ENCODE data around the gene MKS1.

The MKS1 gene

GRCh38 chr17:58170622-58171021 lies 48.4 kb downstream of the MKS1 start:
- no peak overlapping the region for H3K9ac ChIP-seq
- H3K9me3 ChIP-seq, result no peaks in the 10 kb centered on the region
- H4K20me1 ChIP-seq, result no peaks in the 10 kb centered on the region
- H3K27me3 ChIP-seq, result no peaks in the 10 kb centered on the region
- no peak for TF ChIP-seq Cebpa-rat (IDR thresholded peaks at IDR 0.05)
- H3K27ac ChIP-seq, result no peak overlapping the region
- H3K4me1 ChIP-seq, result no peaks in the 10 kb centered on the region
- H3K4me2 ChIP-seq, result no peak overlapping the region
- no peaks in the 10 kb centered on the region for H3K36me3 ChIP-seq
- no peak overlapping the region for H3K4me3 ChIP-seq

GRCh38 chr17:58166682-58167081 lies 52.4 kb downstream of the MKS1 start, which contains the start of gene OR4D2:
Gene OR4D2 (plus strand): TSS chr17:58166982. CDS start chr17:58169656, 2,674 bp downstream.
- TF ChIP-seq Cebpa-rat (IDR thresholded peaks at IDR 0.05), result no peak
- Histone ChIP-seq H3K4me3 (no peak within 1 kb of the TSS), H4K20me1 (no peaks in the 10 kb centered on the region), H3K27ac (no peak within 1 kb of the TSS), H3K4me1 (no peaks in the 10 kb centered on the region), H3K9ac (no peak within 1 kb of the TSS), H3K36me3 (no peaks in the 10 kb centered on the region), H3K9me3 (no peaks in the 10 kb centered on the region), H3K4me2 (no peak within 1 kb of the TSS), H3K27me3 (no peaks in the 10 kb centered on the region)

- Histone ChIP-seq H3K27me3 (no peaks in the 10 kb centered on the region), H3K4me3 (no peak overlapping the region), H4K20me1 (no peaks in the 10 kb centered on the region), H3K9ac (no peak overlapping the region), H3K36me3 (no peaks in the 10 kb centered on the region), H3K27ac (no peak overlapping the region), H3K9me3 (no peaks in the 10 kb centered on the region), H3K4me1 (no peaks in the 10 kb centered on the region), H3K4me2 (no peak overlapping the region)
- no peak for TF ChIP-seq Cebpa-rat (IDR thresholded peaks at IDR 0.05)
Observed at GRCh38 chr17:58165981-58166380, 53.1 kb downstream of the MKS1 start.

GRCh38 chr17:58161566-58161965 lies 57.5 kb downstream of the MKS1 start:
- H3K4me3 ChIP-seq, result no peak overlapping the region
- H3K9ac ChIP-seq, result no peak overlapping the region
- H3K9me3 ChIP-seq, result peaks cover 11% of the 10 kb centered on the region
- H3K27ac ChIP-seq, result no peak overlapping the region
- peaks cover 22% of the 10 kb centered on the region for H3K27me3 ChIP-seq
- no peak for TF ChIP-seq Cebpa-rat (IDR thresholded peaks at IDR 0.05)
- no peaks in the 10 kb centered on the region for H3K36me3 ChIP-seq
- no peaks in the 10 kb centered on the region for H4K20me1 ChIP-seq
- H3K4me2 ChIP-seq, result no peak overlapping the region
- no peaks in the 10 kb centered on the region for H3K4me1 ChIP-seq

GRCh38 chr17:58158181-58158580 lies 60.9 kb downstream of the MKS1 start:
- peaks cover 40% of the 10 kb centered on the region for H3K27me3 ChIP-seq
- H3K4me1 ChIP-seq, result peaks cover 8% of the 10 kb centered on the region
- no peaks in the 10 kb centered on the region for H4K20me1 ChIP-seq
- H3K9ac ChIP-seq, result no peak overlapping the region
- H3K9me3 ChIP-seq, result peaks cover 13% of the 10 kb centered on the region
- no peaks in the 10 kb centered on the region for H3K36me3 ChIP-seq
- no peak overlapping the region for H3K4me2 ChIP-seq
- TF ChIP-seq Cebpa-rat (IDR thresholded peaks at IDR 0.05), result no peak
- no peak overlapping the region for H3K4me3 ChIP-seq
- H3K27ac ChIP-seq, result no peak overlapping the region

GRCh38 chr17:58156839-58157803 lies 61.9 kb downstream of the MKS1 start:
- peaks cover 18% of the 10 kb centered on the region for H3K4me1 ChIP-seq
- H3K9ac ChIP-seq, result no peak overlapping the region
- no peak for TF ChIP-seq Cebpa-rat (IDR thresholded peaks at IDR 0.05)
- H3K4me3 ChIP-seq, result peak overlapping the region; percentile 45
- peaks cover 13% of the 10 kb centered on the region for H3K9me3 ChIP-seq
- no peak overlapping the region for H3K27ac ChIP-seq
- peaks cover 40% of the 10 kb centered on the region for H3K27me3 ChIP-seq
- peak overlapping the region; percentile 62 for H3K4me2 ChIP-seq
- no peaks in the 10 kb centered on the region for H4K20me1 ChIP-seq
- no peaks in the 10 kb centered on the region for H3K36me3 ChIP-seq

Measured in BLaER1 (cell line).